Measurements from ENCODE around the gene DNER. TPM values are rescaled to one million over a fixed set of nuclear protein-coding genes. Genes with fewer than 3 reads are reported as not detected.
A peak's percentile ranks its signal among the peaks of the same experiment; 100 is the strongest.

DNER gene
- total and polyA plus RNA-seq, 2 experiments from 2014 or later = not detected

- Histone ChIP-seq H3K4me3 (no peak overlapping the region), H3K36me3 (no peaks in the 10 kb centered on the region), H3K27ac (peak overlapping the region; percentile 68), H3K27me3 (no peaks in the 10 kb centered on the region), H3K4me1 (ENCODE audit: low read depth) (peaks cover 12% of the 10 kb centered on the region), H3K9me3 (ENCODE audit: low read depth) (no peaks in the 10 kb centered on the region)
- DNase-seq (ENCODE audit: low read depth in 1 of 2, low spot score in 1 of 2) = peak; percentile 19 to 70
- TF ChIP-seq CTCF (IDR thresholded peaks at IDR 0.05; ENCODE audit: low read depth, low read length) = no peak
Observed at GRCh38 chr2:229445501-229446211, 268.7 kb downstream of the DNER start.

GRCh38 chr2:229445019-229445418, 269.3 kb downstream of the DNER start:
- H3K27me3 ChIP-seq = no peaks in the 10 kb centered on the region
- peak overlapping the region; percentile 68 for H3K27ac ChIP-seq
- peaks cover 12% of the 10 kb centered on the region for H3K4me1 ChIP-seq (ENCODE audit: low read depth)
- no peaks in the 10 kb centered on the region for H3K9me3 ChIP-seq (ENCODE audit: low read depth)
- TF ChIP-seq CTCF (IDR thresholded peaks at IDR 0.05; ENCODE audit: low read depth, low read length) = peak; percentile 2
- no peaks in the 10 kb centered on the region for H3K36me3 ChIP-seq
- peak in 1 of 2 donors; percentile 97 for DNase-seq (ENCODE audit: low read depth in 1 of 2, low spot score in 1 of 2)
- H3K4me3 ChIP-seq = no peak overlapping the region

- no peak for DNase-seq (ENCODE audit: low read depth in 1 of 2, low spot score in 1 of 2)
- TF ChIP-seq CTCF (IDR thresholded peaks at IDR 0.05; ENCODE audit: low read depth, low read length) = no peak
- Histone ChIP-seq H3K27ac (no peak overlapping the region), H3K27me3 (no peaks in the 10 kb centered on the region), H3K36me3 (no peaks in the 10 kb centered on the region), H3K9me3 (ENCODE audit: low read depth) (no peaks in the 10 kb centered on the region), H3K4me1 (ENCODE audit: low read depth) (peaks cover 12% of the 10 kb centered on the region), H3K4me3 (no peak overlapping the region)
Observed at GRCh38 chr2:229443546-229444268, 270.6 kb downstream of the DNER start.

- no peaks in the 10 kb centered on the region for H3K27me3 ChIP-seq
- no peak overlapping the region for H3K4me3 ChIP-seq
- H3K27ac ChIP-seq = no peak overlapping the region
- H3K4me1 ChIP-seq (ENCODE audit: low read depth) = peaks cover 12% of the 10 kb centered on the region
- TF ChIP-seq CTCF (IDR thresholded peaks at IDR 0.05; ENCODE audit: low read depth, low read length) = no peak
- DNase-seq (ENCODE audit: low read depth in 1 of 2, low spot score in 1 of 2) = no peak
- H3K9me3 ChIP-seq (ENCODE audit: low read depth) = no peaks in the 10 kb centered on the region
- no peaks in the 10 kb centered on the region for H3K36me3 ChIP-seq
Observed at GRCh38 chr2:229443141-229443540, 271.2 kb downstream of the DNER start.

GRCh38 chr2:229438430-229439159, 275.8 kb downstream of the DNER start:
- Histone ChIP-seq H3K27ac (no peak overlapping the region), H3K4me3 (no peak overlapping the region), H3K4me1 (ENCODE audit: low read depth) (no peaks in the 10 kb centered on the region), H3K36me3 (no peaks in the 10 kb centered on the region), H3K9me3 (ENCODE audit: low read depth) (no peaks in the 10 kb centered on the region), H3K27me3 (no peaks in the 10 kb centered on the region)
- TF ChIP-seq CTCF (IDR thresholded peaks at IDR 0.05; ENCODE audit: low read depth, low read length) = no peak
- DNase-seq (ENCODE audit: low read depth in 1 of 2, low spot score in 1 of 2) = no peak

Data from cardiac muscle cell (in vitro differentiated cells and primary cell).